SU-DHL-6 (cell line): ENCODE measurements around the gene INPPL1.

Experiments used
- H2AFZ ChIP-seq: fragments of 200-600 bp; sonication (generic); 2 replicates; pipeline ENCODE4 v1.6.1; 2014; ENCODE audit warnings: low read depth, mild to moderate bottlenecking, moderate library complexity, mixed read lengths, antibody characterized with exemption, low read length; ENCODE audit not compliant: severe bottlenecking
- H3F3A ChIP-seq: fragments of 200-600 bp; shearing (Covaris generic); 2 replicates; pipeline ENCODE4 v1.6.0; 2016; ENCODE audit warnings: antibody characterized with exemption, mild to moderate bottlenecking; ENCODE audit not compliant: insufficient read depth
- H3K27ac ChIP-seq: fragments of 200-600 bp; sonication (generic); 2 replicates; pipeline ENCODE4 v1.5.1; 2016; ENCODE audit warnings: low read depth, mild to moderate bottlenecking, low read length, moderate library complexity, mixed read lengths
- H3K27me3 ChIP-seq: fragments of 200-600 bp; sonication (generic), shearing (Covaris generic); 2 replicates; pipeline ENCODE4 v1.6.0; 2014; ENCODE audit warnings: mild to moderate bottlenecking, low read length
- H3K36me3 ChIP-seq: fragments of 200-600 bp; sonication (generic); 2 replicates; pipeline ENCODE4 v1.6.1; 2014; ENCODE audit warnings: mild to moderate bottlenecking, low read length, mixed read lengths
- H3K4me2 ChIP-seq: fragments of 300-600, 200-600 bp; shearing (Covaris generic), sonication (generic); 2 replicates; pipeline ENCODE4 v1.6.0; 2014; ENCODE audit warnings: low read length, low read depth, mild to moderate bottlenecking; ENCODE audit not compliant: poor library complexity, severe bottlenecking
- H3K4me3 ChIP-seq: fragments of 200-600 bp; sonication (generic); 2 replicates; pipeline ENCODE4 v1.5.1; 2014; ENCODE audit warnings: antibody characterized with exemption, low read length, mild to moderate bottlenecking, mixed read lengths; ENCODE audit not compliant: insufficient read depth, poor library complexity, severe bottlenecking
- H3K79me2 ChIP-seq: fragments of 200-600 bp; sonication (generic); 2 replicates; pipeline ENCODE4 v1.6.1; 2014; ENCODE audit warnings: mild to moderate bottlenecking, low read length, moderate library complexity; ENCODE audit not compliant: insufficient read depth
- H3K9ac ChIP-seq: fragments of 200-600 bp; sonication (generic); 2 replicates; pipeline ENCODE4 v1.7.0; 2014; ENCODE audit warnings: mild to moderate bottlenecking, low read length
- H3K9me2 ChIP-seq: fragments of 200-600 bp; sonication (generic); replicated peaks from 2 replicates; pipeline ENCODE4 v1.6.1; 2014; ENCODE audit warnings: low read length; ENCODE audit not compliant: insufficient read depth
- H3K9me3 ChIP-seq: fragments of 200-600 bp; sonication (generic); 2 replicates; pipeline ENCODE4 v1.6.1; 2014; ENCODE audit warnings: low read length, mixed read lengths; ENCODE audit not compliant: insufficient read depth
- H4K20me1 ChIP-seq: fragments of 200-600 bp; sonication (generic); 2 replicates; pipeline ENCODE4 v1.6.1; 2014; ENCODE audit warnings: low read depth, mild to moderate bottlenecking, antibody characterized with exemption, low read length, moderate library complexity, mixed read lengths
- CTCF ChIP-seq: fragments of 200-600 bp; sonication (generic); IDR thresholded peaks from one replicate; pipeline ENCODE4 v1.5.1; 2017; ENCODE audit warnings: antibody characterized with exemption, mild to moderate bottlenecking, low read length, moderate library complexity; ENCODE audit not compliant: insufficient read depth, poor library complexity, severe bottlenecking
- EZH2phosphoT487 ChIP-seq: fragments of 200-600 bp; sonication (generic), shearing (Covaris generic); conservative IDR thresholded peaks from 2 replicates; pipeline ENCODE4 v1.6.1; 2018; ENCODE audit warnings: mild to moderate bottlenecking, antibody characterized with exemption, low read length, moderate library complexity, mixed read lengths

The INPPL1 gene

GRCh38 chr11:72274435-72274834, 49.9 kb downstream of the INPPL1 start:
- Histone ChIP-seq H3K4me3 (no peak overlapping the region), H3K4me2 (no peak overlapping the region), H3K27me3 (no peaks in the 10 kb centered on the region), H4K20me1 (no peaks in the 10 kb centered on the region), H3K27ac (no peak overlapping the region), H2AFZ (no peak overlapping the region), H3K9me2 (no peaks in the 10 kb centered on the region), H3K36me3 (no peaks in the 10 kb centered on the region), H3K9ac (no peak overlapping the region), H3K9me3 (no peaks in the 10 kb centered on the region), H3F3A (no peaks in the 10 kb centered on the region), H3K79me2 (no peaks in the 10 kb centered on the region)
- TF ChIP-seq CTCF (no peak), EZH2phosphoT487 (no peak)

- H3K79me2 ChIP-seq = no peaks in the 10 kb centered on the region
- no peak overlapping the region for H3K27ac ChIP-seq
- H3K9me3 ChIP-seq = no peaks in the 10 kb centered on the region
- no peaks in the 10 kb centered on the region for H3K27me3 ChIP-seq
- no peaks in the 10 kb centered on the region for H4K20me1 ChIP-seq
- no peak overlapping the region for H3K4me3 ChIP-seq
- no peaks in the 10 kb centered on the region for H3K36me3 ChIP-seq
- H3K9ac ChIP-seq = no peak overlapping the region
- H3F3A ChIP-seq = no peaks in the 10 kb centered on the region
- no peaks in the 10 kb centered on the region for H3K9me2 ChIP-seq
- no peak overlapping the region for H3K4me2 ChIP-seq
- H2AFZ ChIP-seq = no peak overlapping the region
- TF ChIP-seq CTCF (no peak), EZH2phosphoT487 (no peak)
These were observed 54.3 kb downstream of the INPPL1 start for GRCh38 chr11:72278905-72279304.

- Histone ChIP-seq H3K36me3 (no peaks in the 10 kb centered on the region), H4K20me1 (no peaks in the 10 kb centered on the region), H3K9me3 (no peaks in the 10 kb centered on the region), H3K9ac (no peak overlapping the region), H3K9me2 (no peaks in the 10 kb centered on the region), H3F3A (no peaks in the 10 kb centered on the region), H3K27ac (no peak overlapping the region), H3K27me3 (no peaks in the 10 kb centered on the region), H2AFZ (no peak overlapping the region), H3K79me2 (no peaks in the 10 kb centered on the region), H3K4me3 (no peak overlapping the region), H3K4me2 (no peak overlapping the region)
- TF ChIP-seq CTCF (no peak), EZH2phosphoT487 (no peak)
These were observed 55.5 kb downstream of the INPPL1 start for GRCh38 chr11:72280037-72280436.
